SU-DHL-6 (cell line): Measurements from ENCODE around the gene GGPS1.

ENCODE experiments used
- H2AFZ ChIP-seq: fragments of 200-600 bp; sonication (generic); 2 replicates; pipeline ENCODE4 v1.6.1; 2014; ENCODE audit warnings: low read depth, mild to moderate bottlenecking, moderate library complexity, mixed read lengths, antibody characterized with exemption, low read length; ENCODE audit not compliant: severe bottlenecking
- H3F3A ChIP-seq: fragments of 200-600 bp; shearing (Covaris generic); 2 replicates; pipeline ENCODE4 v1.6.0; 2016; ENCODE audit warnings: antibody characterized with exemption, mild to moderate bottlenecking; ENCODE audit not compliant: insufficient read depth
- H3K27ac ChIP-seq: fragments of 200-600 bp; sonication (generic); 2 replicates; pipeline ENCODE4 v1.5.1; 2016; ENCODE audit warnings: low read depth, mild to moderate bottlenecking, low read length, moderate library complexity, mixed read lengths
- H3K27me3 ChIP-seq: fragments of 200-600 bp; sonication (generic), shearing (Covaris generic); 2 replicates; pipeline ENCODE4 v1.6.0; 2014; ENCODE audit warnings: mild to moderate bottlenecking, low read length
- H3K36me3 ChIP-seq: fragments of 200-600 bp; sonication (generic); 2 replicates; pipeline ENCODE4 v1.6.1; 2014; ENCODE audit warnings: mild to moderate bottlenecking, low read length, mixed read lengths
- H3K4me2 ChIP-seq: fragments of 300-600, 200-600 bp; shearing (Covaris generic), sonication (generic); 2 replicates; pipeline ENCODE4 v1.6.0; 2014; ENCODE audit warnings: low read length, low read depth, mild to moderate bottlenecking; ENCODE audit not compliant: poor library complexity, severe bottlenecking
- H3K4me3 ChIP-seq: fragments of 200-600 bp; sonication (generic); 2 replicates; pipeline ENCODE4 v1.5.1; 2014; ENCODE audit warnings: antibody characterized with exemption, low read length, mild to moderate bottlenecking, mixed read lengths; ENCODE audit not compliant: insufficient read depth, poor library complexity, severe bottlenecking
- H3K79me2 ChIP-seq: fragments of 200-600 bp; sonication (generic); 2 replicates; pipeline ENCODE4 v1.6.1; 2014; ENCODE audit warnings: mild to moderate bottlenecking, low read length, moderate library complexity; ENCODE audit not compliant: insufficient read depth
- H3K9ac ChIP-seq: fragments of 200-600 bp; sonication (generic); 2 replicates; pipeline ENCODE4 v1.7.0; 2014; ENCODE audit warnings: mild to moderate bottlenecking, low read length
- H3K9me2 ChIP-seq: fragments of 200-600 bp; sonication (generic); replicated peaks from 2 replicates; pipeline ENCODE4 v1.6.1; 2014; ENCODE audit warnings: low read length; ENCODE audit not compliant: insufficient read depth
- H3K9me3 ChIP-seq: fragments of 200-600 bp; sonication (generic); 2 replicates; pipeline ENCODE4 v1.6.1; 2014; ENCODE audit warnings: low read length, mixed read lengths; ENCODE audit not compliant: insufficient read depth
- H4K20me1 ChIP-seq: fragments of 200-600 bp; sonication (generic); 2 replicates; pipeline ENCODE4 v1.6.1; 2014; ENCODE audit warnings: low read depth, mild to moderate bottlenecking, antibody characterized with exemption, low read length, moderate library complexity, mixed read lengths
- CTCF ChIP-seq: fragments of 200-600 bp; sonication (generic); IDR thresholded peaks from one replicate; pipeline ENCODE4 v1.5.1; 2017; ENCODE audit warnings: antibody characterized with exemption, mild to moderate bottlenecking, low read length, moderate library complexity; ENCODE audit not compliant: insufficient read depth, poor library complexity, severe bottlenecking
- EZH2phosphoT487 ChIP-seq: fragments of 200-600 bp; sonication (generic), shearing (Covaris generic); conservative IDR thresholded peaks from 2 replicates; pipeline ENCODE4 v1.6.1; 2018; ENCODE audit warnings: mild to moderate bottlenecking, antibody characterized with exemption, low read length, moderate library complexity, mixed read lengths

Gene GGPS1

GRCh38 chr1:235366286-235366685 lies 37.9 kb downstream of the GGPS1 start:
- Histone ChIP-seq H3K4me3 (no peak overlapping the region), H3K9me2 (no peaks in the 10 kb centered on the region), H2AFZ (peak overlapping the region; percentile 90), H3K9ac (peak overlapping the region; percentile 70; the same call in 1 of the 2 replicates), H3K4me2 (peak overlapping the region; percentile 89), H3K79me2 (peaks cover 26% of the 10 kb centered on the region), H3K27me3 (no peaks in the 10 kb centered on the region), H3F3A (no peaks in the 10 kb centered on the region), H3K9me3 (no peaks in the 10 kb centered on the region), H3K27ac (no peak overlapping the region), H4K20me1 (no peaks in the 10 kb centered on the region), H3K36me3 (no peaks in the 10 kb centered on the region)
- TF ChIP-seq CTCF (no peak), EZH2phosphoT487 (no peak)

GRCh38 chr1:235367000-235367908 lies 38.9 kb downstream of the GGPS1 start, which contains the start of gene TBCE:
Gene TBCE, plus strand, starts transcription at chr1:235367427. Its CDS starts 12,623 bp downstream, at chr1:235380050.
- Histone ChIP-seq H3K27me3 (no peaks in the 10 kb centered on the region), H3K36me3 (no peaks in the 10 kb centered on the region), H3K4me2 (peak within 1 kb of the TSS; percentile 89), H4K20me1 (no peaks in the 10 kb centered on the region), H3F3A (no peaks in the 10 kb centered on the region), H3K9me2 (no peaks in the 10 kb centered on the region), H3K79me2 (peaks cover 27% of the 10 kb centered on the region), H3K9ac (peak within 1 kb of the TSS; percentile 70), H3K4me3 (peak within 1 kb of the TSS; percentile 89), H2AFZ (peak within 1 kb of the TSS; percentile 90), H3K27ac (0 out of 2 replicates have a peak within 1 kb of the TSS, but pooled peaks have one; percentile 26), H3K9me3 (no peaks in the 10 kb centered on the region)
- TF ChIP-seq CTCF = no peak
- TF ChIP-seq EZH2phosphoT487 = no peak

GRCh38 chr1:235368428-235368827 lies 40.1 kb downstream of the GGPS1 start:
- Histone ChIP-seq H3K4me2 (peak overlapping the region; percentile 89), H3K79me2 (peaks cover 30% of the 10 kb centered on the region), H3K4me3 (peak overlapping the region; percentile 89), H3F3A (no peaks in the 10 kb centered on the region), H3K9me3 (no peaks in the 10 kb centered on the region), H3K27me3 (no peaks in the 10 kb centered on the region), H4K20me1 (no peaks in the 10 kb centered on the region), H3K27ac (no peak overlapping the region), H2AFZ (no peak overlapping the region), H3K36me3 (no peaks in the 10 kb centered on the region), H3K9ac (no peak overlapping the region; the same call in 1 of the 2 replicates), H3K9me2 (no peaks in the 10 kb centered on the region)
- no peak for TF ChIP-seq CTCF
- no peak for TF ChIP-seq EZH2phosphoT487
